HG03558 (cell line): ENCODE results near the gene CCBE1.
"Not testable (repeated sequence)": the region's sequence is repeated elsewhere in the genome, so short reads cannot be mapped to it uniquely, and the experiment has no call there.

Experiments
- ATAC-seq: cut with Tn5 transposase; IDR thresholded peaks from one replicate; pipeline ENCODE4 v1.9.1; 2021; ENCODE audit warnings: moderate number of reproducible peaks; ENCODE audit not compliant: unreplicated experiment; ENCODE audit errors: extremely low read depth

CCBE1 gene

GRCh38 chr18:59697236-59697932 is at the start of gene CCBE1:
CCBE1 (minus strand) TSS chr18:59697423.
- ATAC-seq, result no peak

GRCh38 chr18:59744271-59744721 is 47.1 kb upstream of the CCBE1 start:
- ATAC-seq, result no peak

- no peak for ATAC-seq
Measured at GRCh38 chr18:59743566-59743965, 46.3 kb upstream of the CCBE1 start.

- ATAC-seq, result no peak
Measured at GRCh38 chr18:59742325-59743111, 45.3 kb upstream of the CCBE1 start.

GRCh38 chr18:59740141-59740540 is 42.9 kb upstream of the CCBE1 start:
- no peak for ATAC-seq

- ATAC-seq, result no peak
Measured at GRCh38 chr18:59737776-59738300, 40.6 kb upstream of the CCBE1 start.

GRCh38 chr18:59737335-59737734 is 40.1 kb upstream of the CCBE1 start:
- not testable (repeated sequence) for ATAC-seq

- no peak for ATAC-seq
Measured at GRCh38 chr18:59736061-59736460, 38.8 kb upstream of the CCBE1 start.

- no peak for ATAC-seq
Measured at GRCh38 chr18:59735269-59735860, 38.1 kb upstream of the CCBE1 start.

GRCh38 chr18:59733421-59733820 is 36.2 kb upstream of the CCBE1 start:
- no peak for ATAC-seq

- no peak for ATAC-seq
Measured at GRCh38 chr18:59730896-59731295, 33.7 kb upstream of the CCBE1 start.

GRCh38 chr18:59729781-59730180 is 32.6 kb upstream of the CCBE1 start:
- ATAC-seq, result no peak

- ATAC-seq, result no peak
Measured at GRCh38 chr18:59728816-59729215, 31.6 kb upstream of the CCBE1 start.

GRCh38 chr18:59725142-59725541 is 27.9 kb upstream of the CCBE1 start:
- ATAC-seq, result no peak

GRCh38 chr18:59724103-59724502 is 26.9 kb upstream of the CCBE1 start:
- no peak for ATAC-seq

GRCh38 chr18:59721931-59722330 is 24.7 kb upstream of the CCBE1 start:
- ATAC-seq, result no peak

GRCh38 chr18:59721211-59721610 is 24.0 kb upstream of the CCBE1 start:
- no peak for ATAC-seq

GRCh38 chr18:59719544-59720181 is 22.4 kb upstream of the CCBE1 start:
- ATAC-seq, result no peak

- ATAC-seq, result no peak
Measured at GRCh38 chr18:59718464-59719157, 21.4 kb upstream of the CCBE1 start.

- no peak for ATAC-seq
Measured at GRCh38 chr18:59718108-59718463, 20.9 kb upstream of the CCBE1 start.
